Erythroblast (primary cell): ENCODE data around the gene UBE2D2.

Experiments
- GATA1 ChIP-seq: IDR thresholded peaks from 2 replicates; pipeline ENCODE4 v1.6.1; 2011; ENCODE audit warnings: low read depth, mild to moderate bottlenecking, control low read depth, low read length, moderate library complexity
- POLR2A ChIP-seq: IDR thresholded peaks from 2 replicates; pipeline ENCODE4 v1.6.1; 2011; ENCODE audit warnings: mild to moderate bottlenecking, low read length

GRCh38 chr5:139512786-139513390 is 48.3 kb upstream of the UBE2D2 start:
- TF ChIP-seq POLR2A (no peak), GATA1 (no peak)
